Mucosa of rectum (tissue), 2 donors: ENCODE results near the gene CSNK1G3.
"Not testable (repeated sequence)": the region's sequence is repeated elsewhere in the genome, so short reads cannot be mapped to it uniquely, and the experiment has no call there.

Experiments used
- H3K27ac ChIP-seq, 2 donors: one replicate each; pipeline ENCODE4 v1.7.0; 2013; ENCODE audit warnings: inconsistent platforms in 2 of 2, low read depth in 2 of 2, low read length in 2 of 2
- H3K27me3 ChIP-seq, 2 donors: one replicate each; pipeline ENCODE4 v1.7.0; 2013; ENCODE audit warnings: low read length in 2 of 2; ENCODE audit not compliant: control insufficient read depth in 2 of 2, insufficient read depth in 2 of 2
- H3K36me3 ChIP-seq, 2 donors: one replicate each; pipeline ENCODE4 v1.7.0; 2013; ENCODE audit warnings: low read length in 2 of 2; ENCODE audit not compliant: control insufficient read depth in 2 of 2, insufficient read depth in 2 of 2
- H3K4me1 ChIP-seq, 2 donors: one replicate each; pipeline ENCODE4 v1.7.0; 2013; ENCODE audit warnings: low read length in 2 of 2, mild to moderate bottlenecking in 1 of 2; ENCODE audit not compliant: control insufficient read depth in 2 of 2, insufficient read depth in 2 of 2
- H3K4me3 ChIP-seq, 2 donors: one replicate each; pipeline ENCODE4 v1.7.0; 2013; ENCODE audit warnings: low read length in 2 of 2
- H3K9ac ChIP-seq, 2 donors: one replicate each; pipeline ENCODE4 v1.7.0; 2013; ENCODE audit warnings: low read length in 2 of 2, low read depth in 1 of 2, mild to moderate bottlenecking in 1 of 2
- H3K9me3 ChIP-seq, 2 donors: one replicate each; pipeline ENCODE4 v1.7.0; 2013; ENCODE audit warnings: low read length in 2 of 2; ENCODE audit not compliant: control insufficient read depth in 2 of 2
- donor health status: healthy.
- donor health status: Normal muscosa, but diverticular disease.

CSNK1G3 gene

DNA sequence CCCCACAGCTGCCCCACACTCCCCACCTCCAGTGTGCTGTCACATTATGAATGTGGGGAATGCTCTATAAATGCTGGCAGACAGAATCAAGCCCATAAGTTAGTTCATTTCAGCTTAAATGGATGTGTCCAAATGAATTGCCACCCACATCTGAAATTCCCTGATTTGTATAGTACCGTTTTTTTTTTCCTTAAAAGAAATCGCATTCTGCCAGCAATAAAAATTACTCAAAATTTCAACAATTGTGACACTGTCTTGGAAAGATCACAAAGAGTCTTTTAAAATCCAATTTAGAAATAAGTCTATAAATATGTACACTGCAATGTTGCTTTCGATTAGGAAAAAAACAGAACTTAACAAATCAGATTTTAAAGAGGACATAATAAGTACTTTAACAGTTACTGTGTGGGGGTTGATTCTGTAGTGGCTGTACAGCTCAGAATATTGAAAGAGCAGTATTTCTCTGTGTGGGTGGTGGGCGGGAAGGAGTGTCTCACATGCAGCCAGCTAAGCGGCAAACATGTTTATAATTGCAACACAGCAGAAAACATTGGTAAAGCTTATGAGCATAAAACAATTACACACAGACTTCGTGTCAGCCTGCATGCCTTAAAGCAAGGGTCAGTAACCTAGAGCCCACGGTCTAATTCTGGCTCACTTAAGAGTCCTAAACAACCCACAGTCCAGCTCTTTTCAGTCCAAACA, 24.9 kb upstream of the CSNK1G3 start:
- Histone ChIP-seq H3K36me3 (no peaks in the 10 kb centered on the region), H3K27me3 (no peaks in the 10 kb centered on the region), H3K27ac (no peak overlapping the region), H3K9ac (no peak overlapping the region), H3K9me3 (no peaks in the 10 kb centered on the region), H3K4me3 (no peak overlapping the region), H3K4me1 (no peaks in the 10 kb centered on the region)

DNA sequence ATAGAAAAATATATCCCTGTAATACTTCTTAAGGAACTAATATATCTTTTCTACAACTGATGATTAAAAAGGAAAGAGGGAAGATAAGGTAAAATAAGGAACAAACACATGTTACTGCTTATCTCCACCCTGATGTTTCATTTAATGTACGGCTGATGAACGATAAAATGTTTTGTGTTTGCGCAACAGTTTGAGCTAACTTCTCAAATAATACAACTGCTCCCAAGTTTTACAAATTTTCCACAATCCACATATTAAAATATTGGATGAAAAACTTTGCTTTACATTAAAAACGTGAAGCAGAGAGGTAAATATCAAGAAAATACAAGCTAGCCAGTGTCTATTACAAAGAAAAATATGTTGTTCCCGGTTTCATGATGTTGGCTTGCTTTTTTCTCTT, 21.0 kb upstream of the CSNK1G3 start:
- peaks cover 0 to 2% of the 10 kb centered on the region in 2 donors for H3K4me1 ChIP-seq
- H3K9me3 ChIP-seq = no peaks in the 10 kb centered on the region
- H3K36me3 ChIP-seq = no peaks in the 10 kb centered on the region

DNA sequence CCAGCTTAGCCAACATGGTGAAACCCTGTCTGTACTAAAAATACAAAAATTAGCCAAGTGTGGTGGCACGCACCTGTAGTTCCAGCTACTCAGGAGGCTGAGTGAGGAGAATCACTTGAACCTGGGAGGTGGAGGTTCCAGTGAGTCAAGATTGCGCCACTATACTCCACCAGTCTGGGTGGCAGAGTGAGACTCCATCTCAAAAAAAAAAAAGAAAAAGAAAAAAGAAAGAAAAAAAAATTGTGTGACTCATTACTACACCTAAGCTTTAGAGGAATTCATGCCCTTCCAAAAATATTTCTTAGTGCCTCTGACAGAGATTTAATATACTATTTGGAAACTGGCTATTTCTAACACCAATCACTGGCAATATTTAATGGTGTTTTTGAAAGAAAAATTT, 16.8 kb upstream of the CSNK1G3 start:
- H3K4me3 ChIP-seq, H3K9me3 ChIP-seq, H3K27ac ChIP-seq, H3K9ac ChIP-seq, H3K27me3 ChIP-seq, H3K4me1 ChIP-seq, H3K36me3 ChIP-seq: not testable (repeated sequence)

More for the DNA sequence above, 21.0 kb upstream of the CSNK1G3 start:
- no peak overlapping the region for H3K4me3 ChIP-seq
- no peak overlapping the region for H3K27ac ChIP-seq
- H3K9ac ChIP-seq = no peak overlapping the region
- H3K27me3 ChIP-seq = no peaks in the 10 kb centered on the region

DNA sequence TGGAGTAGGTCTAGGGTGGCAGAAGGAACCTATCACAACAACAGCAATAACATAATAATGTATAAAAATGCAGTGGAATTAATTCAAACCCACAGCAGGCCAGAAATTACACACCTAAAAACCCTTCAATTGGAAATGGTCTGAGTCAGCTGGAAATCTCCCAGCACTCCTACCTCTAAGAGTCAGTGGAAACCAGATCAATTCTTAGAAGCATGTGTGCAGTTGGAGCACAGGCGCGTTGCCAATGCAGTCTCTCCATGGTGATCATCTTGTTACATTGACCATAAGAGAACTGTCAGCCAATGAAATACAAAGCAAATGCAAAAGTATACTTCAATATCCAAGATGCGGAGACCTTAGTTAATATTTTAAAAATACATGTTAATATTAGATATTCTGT, 15.1 kb upstream of the CSNK1G3 start:
- Histone ChIP-seq H3K27ac (no peak overlapping the region), H3K27me3 (no peaks in the 10 kb centered on the region), H3K4me3 (no peak overlapping the region), H3K4me1 (peaks cover 0 to 10% of the 10 kb centered on the region in 2 donors), H3K9ac (no peak overlapping the region), H3K9me3 (no peaks in the 10 kb centered on the region), H3K36me3 (no peaks in the 10 kb centered on the region)

DNA sequence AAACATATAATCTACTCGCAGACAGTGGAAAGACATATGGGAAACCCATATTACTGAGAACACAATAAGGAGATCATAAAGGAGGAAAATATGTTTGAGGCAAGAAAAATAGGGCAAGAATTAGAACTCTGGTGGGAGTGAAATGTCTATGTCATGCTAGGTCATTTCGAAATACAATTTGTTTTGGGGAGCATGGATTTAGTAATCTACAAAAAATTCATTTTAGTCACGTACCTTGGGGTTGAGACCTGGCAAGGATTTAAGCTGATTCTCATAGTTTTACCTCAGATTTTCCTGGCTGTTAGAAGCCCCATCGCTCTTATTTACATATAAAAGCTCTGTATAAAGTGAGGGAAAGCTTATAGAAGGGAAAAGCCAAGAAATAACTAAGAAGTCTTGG, 11.5 kb upstream of the CSNK1G3 start:
- no peak overlapping the region for H3K9ac ChIP-seq

DNA sequence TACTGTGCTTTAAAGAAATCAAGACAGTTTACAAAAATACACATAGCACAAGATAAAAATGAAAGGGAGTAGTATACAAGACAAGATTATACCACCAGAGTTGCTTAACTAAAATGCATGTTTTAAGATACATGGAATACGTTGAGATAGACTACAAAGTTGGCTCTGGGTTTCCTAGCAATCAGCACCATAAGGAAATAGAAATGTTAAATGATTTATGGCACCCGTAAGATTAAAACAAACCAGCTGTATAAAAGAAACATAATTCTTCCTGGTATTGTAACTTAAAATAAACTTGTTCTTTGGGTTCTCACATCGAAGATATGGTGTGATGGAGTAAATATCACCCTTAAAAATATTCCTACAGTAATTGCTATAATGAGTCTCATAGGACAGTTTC, 9.9 kb upstream of the CSNK1G3 start:
- Histone ChIP-seq H3K27ac (peak overlapping the region; percentile 64 to 69), H3K9ac (peak overlapping the region in 1 of 2 donors; percentile 16), H3K4me1 (peaks cover 0 to 27% of the 10 kb centered on the region in 2 donors), H3K9me3 (no peaks in the 10 kb centered on the region), H3K4me3 (no peak overlapping the region), H3K27me3 (no peaks in the 10 kb centered on the region), H3K36me3 (no peaks in the 10 kb centered on the region)

More for the DNA sequence above, 11.5 kb upstream of the CSNK1G3 start:
- Histone ChIP-seq H3K4me1 (peaks cover 0 to 26% of the 10 kb centered on the region in 2 donors), H3K9me3 (no peaks in the 10 kb centered on the region), H3K36me3 (no peaks in the 10 kb centered on the region), H3K27ac (no peak overlapping the region), H3K27me3 (no peaks in the 10 kb centered on the region), H3K4me3 (no peak overlapping the region)

DNA sequence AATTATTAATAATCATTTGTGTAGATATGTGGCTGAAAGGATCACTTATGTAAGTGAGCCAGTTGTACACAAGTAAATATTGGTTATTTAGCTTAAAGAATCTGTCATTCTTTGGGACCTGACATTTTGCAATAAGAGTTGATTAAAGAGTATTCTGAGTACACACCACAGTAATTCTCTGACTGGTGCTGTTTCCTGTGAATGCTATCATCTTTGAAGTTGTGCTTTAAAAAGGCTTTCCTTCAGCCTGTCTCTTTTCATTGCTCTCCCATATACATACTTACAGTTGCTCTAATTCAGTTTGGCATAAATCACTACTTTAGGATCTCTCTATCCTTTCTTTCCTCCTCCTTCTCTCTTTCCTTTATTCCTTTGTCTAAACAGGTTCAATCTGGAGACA, 8.7 kb upstream of the CSNK1G3 start:
- Histone ChIP-seq H3K9ac (no peak overlapping the region), H3K36me3 (no peaks in the 10 kb centered on the region), H3K27ac (peak overlapping the region in 1 of 2 donors; percentile 9), H3K4me3 (no peak overlapping the region), H3K27me3 (no peaks in the 10 kb centered on the region), H3K4me1 (peaks cover 0 to 27% of the 10 kb centered on the region in 2 donors), H3K9me3 (no peaks in the 10 kb centered on the region)

DNA sequence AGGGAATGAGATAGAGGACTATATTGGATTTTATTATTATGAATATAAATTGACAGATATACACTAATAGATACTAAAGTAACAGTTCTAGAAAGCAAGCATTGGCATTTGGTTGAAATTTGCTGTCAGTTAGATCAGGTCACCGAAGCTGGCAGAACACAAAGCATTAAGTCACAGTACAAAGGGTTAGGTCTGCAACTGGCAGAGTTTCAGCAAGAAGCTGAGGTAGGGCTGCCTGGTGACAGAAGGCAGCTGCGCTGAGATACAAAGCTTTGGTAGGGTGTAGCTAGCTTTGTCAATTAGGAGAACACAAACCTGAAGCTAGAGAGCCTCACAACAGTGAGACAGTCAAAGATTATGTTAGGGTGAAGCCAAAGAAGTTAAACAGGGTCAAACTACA, 6.3 kb upstream of the CSNK1G3 start:
- no peaks in the 10 kb centered on the region for H3K27me3 ChIP-seq
- H3K4me1 ChIP-seq = peaks cover 0 to 27% of the 10 kb centered on the region in 2 donors
- peak overlapping the region in 1 of 2 donors; percentile 24 for H3K9ac ChIP-seq
- H3K27ac ChIP-seq = peak overlapping the region in 1 of 2 donors; percentile 34
- no peaks in the 10 kb centered on the region for H3K36me3 ChIP-seq
- no peaks in the 10 kb centered on the region for H3K9me3 ChIP-seq
- no peak overlapping the region for H3K4me3 ChIP-seq

DNA sequence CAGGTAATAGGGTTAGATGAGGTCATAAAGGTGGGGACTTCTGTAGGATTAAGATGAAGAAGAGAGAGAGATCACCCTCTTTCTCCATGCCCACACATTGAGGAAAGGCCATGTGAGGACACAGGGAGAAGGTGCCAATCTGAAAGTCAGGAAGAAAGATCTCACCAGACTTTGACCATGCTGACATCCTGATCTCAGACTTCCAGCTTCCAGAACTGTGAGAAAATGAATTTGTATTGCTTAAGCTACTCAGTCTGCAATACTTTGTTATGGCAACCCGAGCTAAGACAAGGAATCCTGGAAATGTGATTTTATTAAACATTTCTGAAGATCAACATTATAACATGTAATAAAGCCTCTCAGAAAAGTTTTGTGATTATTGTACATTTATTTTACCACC, 3.5 kb upstream of the CSNK1G3 start:
- no peaks in the 10 kb centered on the region for H3K9me3 ChIP-seq
- H3K36me3 ChIP-seq = no peaks in the 10 kb centered on the region
- H3K4me3 ChIP-seq = no peak overlapping the region
- no peaks in the 10 kb centered on the region for H3K27me3 ChIP-seq
- peaks cover 0 to 18% of the 10 kb centered on the region in 2 donors for H3K4me1 ChIP-seq
- H3K9ac ChIP-seq = no peak overlapping the region
- H3K27ac ChIP-seq = no peak overlapping the region

DNA sequence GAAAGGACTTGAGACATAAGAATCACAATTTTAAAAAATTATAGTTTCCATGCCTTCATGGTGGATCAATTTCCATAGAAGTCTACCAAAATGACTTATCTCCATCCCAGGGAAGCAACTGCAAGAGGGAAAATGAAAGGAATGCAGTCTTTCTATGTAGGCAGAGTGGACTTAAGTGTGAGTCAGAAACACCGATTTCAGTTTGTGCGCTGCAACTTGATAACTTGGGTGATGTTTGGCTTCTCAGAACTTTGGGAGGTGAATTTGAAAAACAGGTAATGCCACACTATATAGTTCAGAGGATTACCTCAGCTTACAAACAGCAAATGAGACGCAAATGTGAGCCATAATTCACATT, 708 bp upstream of the CSNK1G3 start:
- Histone ChIP-seq H3K36me3 (no peaks in the 10 kb centered on the region), H3K27me3 (no peaks in the 10 kb centered on the region), H3K9me3 (no peaks in the 10 kb centered on the region), H3K4me1 (peaks cover 5 to 17% of the 10 kb centered on the region in 2 donors), H3K27ac (peak overlapping the region; percentile 93 to 95), H3K4me3 (peak overlapping the region; percentile 87 to 93), H3K9ac (peak overlapping the region; percentile 83 to 91)
